Fibroblast of skin of left biceps (primary cell): ENCODE measurements around the gene SLC24A1.
"Not testable (repeated sequence)": the region's sequence is repeated elsewhere in the genome, so short reads cannot be mapped to it uniquely, and the experiment has no call there.

ENCODE experiments used
- DNase-seq, 2 experiments: peaks; one replicate each; pipeline ENCODE4 v3.0.0-alpha.2; 2013; ENCODE audit warnings: low read depth in 2 of 2

The SLC24A1 gene

DNA sequence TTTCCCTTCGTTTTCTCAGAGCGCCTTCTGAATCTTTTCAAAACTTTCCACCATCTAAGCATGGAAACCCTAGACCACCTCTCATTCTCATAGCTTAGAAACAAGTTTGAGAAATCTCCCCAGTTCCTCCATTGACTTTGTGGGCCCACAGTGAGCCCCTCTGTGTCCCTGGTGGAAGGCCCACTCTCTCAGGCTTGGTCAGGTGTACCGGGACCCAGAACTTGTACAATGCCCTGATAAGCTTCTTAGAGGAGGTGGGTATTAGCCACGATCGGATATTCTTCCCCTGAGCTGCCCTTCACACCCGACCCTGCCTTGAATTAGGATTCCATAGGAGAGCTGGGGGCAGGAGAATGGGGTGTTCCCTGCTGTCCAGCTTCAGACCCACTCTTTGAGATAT is at the start of gene SLC24A1:
Gene SLC24A1, plus strand, starts transcription at position 301 of the 400 bp plus-strand sequence. CDS start 2,143 bp downstream, outside the sequence.
- DNase-seq: no peak

DNA sequence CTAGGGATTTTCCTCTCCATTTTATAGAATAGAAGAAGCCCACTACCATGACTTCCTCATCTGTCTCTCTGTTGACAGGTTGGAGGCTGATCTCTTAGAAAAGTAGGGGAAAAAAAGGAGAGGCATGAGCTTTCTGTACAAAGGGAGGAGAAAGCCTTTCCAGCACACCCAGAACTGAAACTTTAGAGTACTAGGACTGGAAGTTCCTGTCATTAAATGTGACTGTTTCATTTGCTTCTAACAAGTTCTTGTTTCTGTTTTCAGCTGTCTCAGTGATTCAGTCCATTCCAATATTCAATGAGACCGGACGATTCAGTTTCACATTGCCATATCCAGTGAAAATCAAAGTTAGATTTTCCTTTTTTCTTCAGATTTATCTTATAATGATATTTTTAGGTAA is 49.8 kb upstream of the SLC24A1 start:
- DNase-seq: no peak

DNA sequence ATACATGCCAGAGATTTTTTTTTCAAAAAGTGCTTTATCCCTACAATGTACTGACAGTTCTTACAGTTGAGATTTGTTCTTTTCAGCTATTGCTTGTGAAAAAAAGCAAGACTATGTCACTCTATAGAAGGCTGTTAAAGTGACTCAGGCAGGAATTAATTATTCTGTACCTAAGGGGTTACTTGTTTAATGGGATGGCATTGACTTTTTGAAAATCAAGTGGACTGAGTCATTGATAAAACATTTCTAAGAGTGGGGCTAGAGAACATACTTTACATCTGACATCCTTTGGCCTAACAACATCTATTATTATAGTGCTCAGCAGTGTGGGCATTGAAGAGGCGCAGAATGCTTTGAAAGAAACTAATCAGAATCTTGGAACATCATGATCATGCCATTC is 45.1 kb upstream of the SLC24A1 start:
- DNase-seq: peak; percentile 15 to 16

GRCh38 chr15:65577129-65577996 is 44.4 kb upstream of the SLC24A1 start:
- no peak for DNase-seq

GRCh38 chr15:65578904-65579728 is 42.6 kb upstream of the SLC24A1 start:
- no peak for DNase-seq

- DNase-seq: no peak
Observed at GRCh38 chr15:65579762-65580161, 42.0 kb upstream of the SLC24A1 start.

- DNase-seq: peak; percentile 13 to 21
Observed at GRCh38 chr15:65580287-65580686, 41.5 kb upstream of the SLC24A1 start.

- DNase-seq: no peak
Observed at GRCh38 chr15:65583701-65584100, 38.0 kb upstream of the SLC24A1 start.

GRCh38 chr15:65584241-65584640 is 37.5 kb upstream of the SLC24A1 start:
- DNase-seq: no peak

DNA sequence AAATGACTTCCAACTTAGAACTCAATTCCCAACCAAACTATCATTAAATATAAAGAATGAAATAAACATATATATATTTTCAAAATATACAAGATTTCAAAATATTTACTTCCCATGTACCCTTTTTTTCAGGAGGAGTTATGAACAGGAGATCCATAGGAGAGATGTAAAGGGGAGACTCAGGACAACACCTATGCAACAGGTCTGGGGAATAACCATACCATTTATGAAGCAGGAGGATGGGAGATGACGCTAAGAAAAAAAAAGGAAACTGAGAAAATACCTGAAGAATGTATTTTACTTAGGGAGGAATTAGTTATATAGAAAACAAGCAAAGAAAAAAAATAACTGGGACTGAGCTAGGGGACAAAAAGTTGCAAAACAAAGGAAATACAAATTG is 34.6 kb upstream of the SLC24A1 start:
- no peak for DNase-seq

GRCh38 chr15:65595960-65596359 is 25.8 kb upstream of the SLC24A1 start:
- DNase-seq: no peak

DNA sequence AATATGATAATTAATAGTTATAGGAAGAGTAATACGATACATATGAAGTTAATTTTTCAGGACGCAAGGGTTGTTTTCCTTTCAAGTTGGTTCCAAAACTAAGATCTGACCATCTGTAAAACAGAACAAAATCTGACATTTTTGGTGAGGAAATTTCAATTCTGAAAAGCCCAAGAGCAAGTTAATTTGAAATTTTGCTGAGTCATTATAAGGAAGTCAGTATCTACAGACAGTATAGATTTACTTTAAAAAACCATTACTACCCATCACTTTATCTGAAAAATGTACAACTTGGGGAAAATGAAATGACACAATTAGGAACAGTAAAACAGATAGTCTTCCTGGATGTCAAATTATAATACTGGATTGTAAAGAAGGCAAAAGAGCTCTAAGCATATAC is 23.3 kb upstream of the SLC24A1 start:
- DNase-seq: no peak

- DNase-seq: no peak
Observed at GRCh38 chr15:65599677-65600076, 22.1 kb upstream of the SLC24A1 start.

- no peak for DNase-seq
Observed at GRCh38 chr15:65603134-65603533, 18.6 kb upstream of the SLC24A1 start.

DNA sequence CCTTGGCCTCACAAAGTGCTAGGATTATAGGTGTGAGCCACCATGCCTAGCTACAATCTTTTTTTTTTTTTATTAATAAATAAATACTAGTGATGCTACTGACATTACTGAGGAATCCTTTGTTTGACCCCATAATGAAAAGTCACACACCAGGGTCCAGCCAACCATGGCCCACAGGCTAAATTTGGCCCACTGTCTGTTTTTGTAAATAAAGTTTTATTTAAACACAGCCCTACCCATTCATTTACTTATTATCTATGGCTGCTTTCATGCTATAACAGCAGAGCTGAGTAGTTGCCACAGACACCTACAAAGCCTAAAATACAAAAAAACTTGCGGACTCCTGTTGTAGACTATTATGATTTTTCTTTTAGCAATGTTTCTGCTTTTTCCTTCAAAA is 18.2 kb upstream of the SLC24A1 start:
- no peak for DNase-seq

- DNase-seq: peak; percentile 89 to 91
Observed at GRCh38 chr15:65610871-65611718, 10.6 kb upstream of the SLC24A1 start, which contains the start of gene INTS14. INTS14 (minus strand) TSS chr15:65611131; CDS start chr15:65607380, 3,751 bp downstream.

- DNase-seq: no peak
Observed at GRCh38 chr15:65611888-65612615, 9.7 kb upstream of the SLC24A1 start.

GRCh38 chr15:65612616-65612946 is 9.2 kb upstream of the SLC24A1 start:
- no peak for DNase-seq

DNA sequence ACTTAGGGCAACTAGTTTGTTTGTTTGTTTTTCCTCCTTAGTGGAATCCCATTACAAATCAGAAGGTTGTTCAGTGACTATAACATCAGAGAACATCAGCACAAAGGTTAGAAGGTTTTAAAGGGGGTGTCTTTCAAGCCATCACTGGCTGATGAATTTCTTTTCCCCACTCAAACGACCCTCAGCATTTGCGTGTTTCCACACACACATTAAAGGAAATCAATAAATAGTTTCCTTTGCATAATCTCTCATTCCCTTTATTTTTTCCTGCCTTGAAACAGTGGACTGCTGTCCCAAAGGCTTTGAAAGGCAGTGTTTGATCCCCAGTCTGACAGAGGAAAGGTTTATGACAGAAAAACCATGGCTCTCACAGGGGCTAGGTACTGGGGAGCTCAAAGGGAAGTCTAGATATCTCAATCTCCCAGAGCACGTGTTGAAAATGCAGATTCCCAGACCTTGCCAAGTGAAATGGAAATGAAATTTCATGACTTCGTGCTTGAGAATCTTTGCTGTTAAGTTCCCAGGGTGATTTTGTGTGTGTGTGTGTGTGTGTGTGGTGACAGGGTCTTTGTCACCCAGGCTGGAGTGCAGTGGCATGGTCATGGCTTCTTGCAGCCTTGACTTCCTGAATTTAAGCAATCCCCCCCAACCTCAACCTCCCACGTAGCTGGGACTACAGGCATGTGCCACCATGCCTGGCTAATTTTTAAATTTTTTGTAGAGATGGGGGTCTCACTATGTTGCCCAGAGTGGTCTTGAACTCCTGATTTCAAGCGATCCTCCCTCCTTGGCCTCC is 8.6 kb upstream of the SLC24A1 start:
- DNase-seq: no peak

- not testable (repeated sequence) for DNase-seq
Observed at GRCh38 chr15:65615887-65616286, 5.9 kb upstream of the SLC24A1 start.
